Stimulated activated CD8-positive, alpha-beta memory T cell treated with anti-CD3 and anti-CD28 coated beads, Interleukin-12 subunit alpha, Interleukin-12 subunit beta, amount 100 ng/mL, for 24 hours (primary cell): ENCODE measurements around the gene MAML2.
"Not testable (repeated sequence)": the region's sequence is repeated elsewhere in the genome, so short reads cannot be mapped to it uniquely, and the experiment has no call there.

Experiments
- DNase-seq: peaks from one replicate; pipeline ENCODE4 v3.0.0-alpha.2; 2020; ENCODE audit errors: extremely low read depth

Gene MAML2

DNA sequence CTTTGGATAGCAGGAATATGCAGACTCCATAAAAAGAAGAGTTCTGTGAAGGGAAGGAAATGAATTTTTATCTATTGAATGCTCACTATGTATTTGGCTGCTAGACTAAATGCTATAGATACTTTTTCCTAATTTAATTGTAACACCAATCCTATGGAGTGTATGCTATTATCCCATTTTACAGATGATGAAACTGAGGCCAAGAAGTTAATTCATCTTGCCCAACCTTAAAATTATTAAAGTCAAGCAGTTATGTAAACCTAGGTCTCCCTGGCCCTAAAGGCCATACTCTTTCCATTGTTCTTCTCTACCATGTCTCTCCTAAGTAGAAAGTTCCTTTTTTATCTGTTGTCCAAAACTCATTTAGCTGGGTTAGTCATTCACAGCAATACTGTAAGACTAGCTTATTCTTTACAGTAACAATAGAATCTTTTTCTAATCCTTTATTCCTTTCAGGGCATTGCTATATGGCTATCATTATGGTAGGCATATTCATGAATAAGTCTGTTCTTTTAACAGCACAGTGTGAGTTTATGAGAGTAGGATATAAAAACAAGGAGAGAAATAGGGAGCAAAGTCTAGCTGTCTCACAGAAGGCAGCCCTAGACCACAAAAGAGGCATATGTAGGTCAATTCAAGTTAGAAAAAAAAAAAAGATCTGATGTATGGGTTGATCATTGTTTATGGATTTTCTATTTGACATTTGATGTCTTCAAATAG lies 50.5 kb downstream of the MAML2 start:
- DNase-seq = no peak

DNA sequence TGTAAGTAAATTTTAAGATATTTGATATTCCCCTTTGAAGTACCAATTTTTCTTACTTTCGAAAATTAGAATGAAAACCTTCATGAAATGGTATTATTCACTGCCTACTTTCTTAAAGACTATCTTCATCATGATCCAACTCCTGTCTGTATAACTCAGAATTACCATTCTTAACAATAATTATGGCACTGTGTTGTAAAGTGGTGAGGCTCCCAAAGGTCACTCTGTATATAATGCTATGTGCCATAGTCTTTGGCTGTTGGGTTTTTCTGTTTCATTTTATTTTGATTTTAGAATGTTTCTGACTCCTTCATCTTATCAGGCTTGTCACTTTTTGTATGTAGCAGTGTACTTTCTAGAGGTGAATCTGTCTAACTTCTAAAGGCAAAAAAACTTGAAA lies 52.4 kb downstream of the MAML2 start:
- DNase-seq = no peak

DNA sequence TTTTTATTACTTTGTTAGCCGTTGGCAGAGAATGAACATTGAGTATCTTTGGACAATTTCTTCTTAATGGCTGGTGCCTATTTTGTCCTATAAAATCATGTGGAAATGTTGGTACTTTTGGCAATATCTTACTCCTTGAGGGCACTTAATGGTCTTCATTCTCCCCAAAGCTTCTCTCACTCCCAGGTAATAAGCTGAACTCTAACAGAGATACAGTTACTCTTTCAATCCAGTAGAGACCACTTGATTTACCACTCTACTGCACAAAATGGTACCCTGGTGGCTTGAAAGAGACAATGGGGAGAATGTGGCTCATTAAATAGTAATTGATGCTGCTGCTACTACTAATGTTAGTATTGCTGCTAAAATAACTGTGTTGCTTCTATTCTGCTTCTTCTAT lies 53.0 kb downstream of the MAML2 start:
- DNase-seq = no peak

DNA sequence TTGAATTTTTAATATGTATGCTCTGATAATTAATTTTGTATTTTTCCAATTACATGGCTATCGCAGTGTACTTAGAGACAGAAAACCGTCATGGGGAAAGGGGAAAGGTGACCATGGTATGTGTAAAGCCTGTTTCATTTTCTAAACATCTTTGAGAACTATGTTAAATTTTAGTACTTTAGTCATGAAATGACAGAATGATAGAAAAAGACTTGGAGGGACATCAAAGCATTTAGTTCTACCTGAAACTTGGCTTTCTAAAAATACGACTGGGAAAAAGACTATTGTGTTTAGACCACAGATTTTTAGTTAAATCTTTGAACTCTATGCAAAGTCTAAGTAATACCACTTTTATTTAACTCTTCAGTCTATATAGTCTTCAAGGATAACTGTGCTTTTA lies 54.1 kb downstream of the MAML2 start:
- no peak for DNase-seq

DNA sequence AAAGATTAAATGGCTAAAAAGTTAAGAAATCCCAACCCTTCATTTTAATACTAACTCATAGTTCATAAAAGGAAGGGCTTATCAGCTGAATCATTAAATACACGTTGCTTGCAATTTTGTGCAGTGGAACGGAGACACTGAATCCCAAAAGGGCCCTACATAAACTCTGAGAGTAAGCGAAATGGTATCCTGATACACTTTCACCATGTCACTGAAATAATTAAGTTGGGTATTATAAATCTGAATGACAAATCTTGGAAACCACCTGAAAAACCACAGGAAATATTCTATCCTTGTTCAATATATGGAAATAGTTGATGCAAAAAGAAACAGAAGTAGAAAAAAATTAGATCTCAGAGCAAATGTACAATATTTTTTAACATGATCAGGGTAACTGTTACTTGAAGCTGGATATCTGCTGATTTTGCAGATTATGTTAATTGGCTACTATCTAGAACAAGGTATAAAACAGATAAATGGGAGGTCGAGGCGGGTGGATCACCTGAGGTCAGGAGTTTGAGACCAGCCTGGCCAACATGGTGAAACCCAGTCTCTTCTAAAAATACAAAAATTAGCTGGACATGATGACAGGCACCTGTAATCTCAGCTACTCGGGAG lies 55.1 kb downstream of the MAML2 start:
- DNase-seq = no peak

DNA sequence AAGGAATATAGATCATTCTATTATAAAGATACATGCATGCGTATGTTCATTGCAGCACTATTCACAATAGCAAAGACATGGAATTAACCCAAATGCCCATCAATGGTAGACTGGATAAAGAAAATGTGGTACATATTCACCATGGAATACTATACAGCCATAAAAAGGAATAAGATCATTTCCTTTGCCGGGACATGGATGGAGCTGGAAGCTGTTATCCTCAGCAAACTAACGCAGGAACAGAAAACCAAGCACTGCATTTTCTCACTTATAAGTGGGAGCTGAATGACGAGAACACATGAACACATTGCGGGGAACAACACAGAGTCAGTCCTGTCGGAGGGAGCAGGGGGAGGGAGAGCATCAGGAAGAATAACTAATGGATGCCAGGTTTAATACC lies 57.0 kb downstream of the MAML2 start:
- not testable (repeated sequence) for DNase-seq

DNA sequence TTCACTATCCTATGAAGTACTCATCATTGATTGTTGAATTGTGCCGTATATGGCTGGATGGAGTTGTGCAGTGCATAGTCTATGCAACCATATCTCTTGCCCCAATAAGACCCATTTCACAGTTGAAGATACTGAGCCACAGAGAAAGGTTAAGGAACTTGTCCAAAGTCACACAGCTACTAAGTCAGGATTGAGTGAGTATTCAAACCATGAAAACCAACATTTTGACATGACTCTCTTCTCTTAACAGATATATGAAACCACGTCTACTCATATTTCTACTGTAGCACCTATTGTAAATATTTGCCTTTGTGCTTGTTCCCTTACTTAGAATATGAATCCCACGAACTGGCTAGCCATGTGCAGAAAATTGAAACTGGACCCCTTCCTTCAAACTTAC lies 58.1 kb downstream of the MAML2 start:
- DNase-seq = no peak

DNA sequence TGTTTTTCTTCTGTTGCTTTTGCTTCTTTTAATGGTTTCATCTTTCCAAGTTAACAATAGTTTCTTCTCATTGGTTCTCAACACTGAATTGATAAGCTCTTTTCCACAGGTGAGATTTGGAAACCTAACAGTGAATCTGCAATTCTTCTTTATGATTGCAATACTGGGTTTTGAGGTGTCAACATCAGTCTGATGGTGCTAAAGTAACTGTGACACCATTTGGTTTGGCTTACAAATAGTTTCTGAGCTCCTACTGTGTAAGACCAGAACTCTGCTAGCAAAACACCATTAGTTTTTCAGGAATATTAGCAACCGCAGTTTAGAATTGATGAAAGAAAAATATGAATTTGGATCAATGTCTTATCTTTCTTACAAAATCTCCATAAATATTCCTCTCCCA lies 58.6 kb downstream of the MAML2 start:
- DNase-seq = no peak

DNA sequence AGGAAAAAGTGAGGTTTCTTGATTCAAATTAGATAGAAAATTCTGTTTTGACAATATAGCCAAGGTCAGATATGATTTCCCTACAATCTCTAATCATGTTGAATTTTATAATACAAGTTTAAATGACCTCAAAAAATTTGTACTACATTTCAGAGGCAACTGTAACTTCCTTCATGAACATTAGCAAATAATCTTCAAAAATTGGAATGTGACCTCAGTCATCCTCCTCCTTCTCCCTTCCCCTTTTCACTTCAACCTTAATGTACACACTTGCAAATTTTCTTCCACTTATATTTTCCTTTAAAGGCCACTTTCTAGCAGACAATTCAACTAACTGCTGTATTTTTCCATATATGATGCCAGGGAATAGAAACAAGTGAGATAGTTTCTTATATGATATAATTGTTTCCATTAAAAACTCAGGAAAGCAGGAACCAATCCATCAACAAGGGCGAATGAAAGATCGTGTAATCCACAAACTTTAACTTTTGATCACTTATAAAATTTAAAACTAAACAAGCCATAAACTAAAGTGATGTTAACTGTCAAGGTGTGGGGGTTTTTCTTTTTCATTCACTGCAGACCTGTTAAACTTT lies 60.3 kb downstream of the MAML2 start:
- DNase-seq = no peak

DNA sequence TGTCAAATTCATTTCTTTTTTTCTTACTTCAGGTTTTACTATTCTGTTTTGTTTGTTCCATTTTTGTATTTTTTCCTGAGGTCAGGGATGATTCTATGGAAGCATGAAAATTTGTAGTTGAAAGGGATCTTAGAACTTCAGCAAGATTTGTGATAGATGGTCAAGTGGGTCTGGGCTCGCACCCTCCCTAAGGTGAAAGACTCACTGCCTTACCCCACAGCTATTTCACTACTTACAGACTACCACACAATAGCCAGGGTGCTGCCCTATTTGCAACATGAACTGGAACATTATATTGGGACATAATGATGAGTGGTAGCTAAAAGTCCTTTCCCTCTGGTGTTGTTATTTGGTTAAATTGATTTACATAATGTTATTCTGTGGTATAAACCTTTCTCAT lies 62.6 kb downstream of the MAML2 start:
- no peak for DNase-seq

DNA sequence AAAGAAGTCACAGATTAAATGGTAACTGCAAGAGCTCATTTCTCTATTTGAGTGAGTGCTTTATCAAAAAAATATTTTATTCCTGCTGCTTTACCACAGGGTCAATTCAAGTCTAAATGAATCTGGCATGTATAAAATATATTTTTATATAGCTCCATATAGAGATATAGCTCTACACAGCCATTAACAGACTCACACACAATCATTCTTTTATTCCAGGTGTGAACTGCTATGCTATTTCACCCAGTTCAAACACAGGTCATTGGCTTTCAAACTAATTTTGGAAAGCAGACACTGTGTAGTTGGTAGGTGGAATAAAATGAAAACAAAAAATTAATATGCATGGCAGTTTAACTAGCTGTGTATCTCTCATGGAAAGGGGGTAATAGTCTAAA lies 63.1 kb downstream of the MAML2 start:
- no peak for DNase-seq

DNA sequence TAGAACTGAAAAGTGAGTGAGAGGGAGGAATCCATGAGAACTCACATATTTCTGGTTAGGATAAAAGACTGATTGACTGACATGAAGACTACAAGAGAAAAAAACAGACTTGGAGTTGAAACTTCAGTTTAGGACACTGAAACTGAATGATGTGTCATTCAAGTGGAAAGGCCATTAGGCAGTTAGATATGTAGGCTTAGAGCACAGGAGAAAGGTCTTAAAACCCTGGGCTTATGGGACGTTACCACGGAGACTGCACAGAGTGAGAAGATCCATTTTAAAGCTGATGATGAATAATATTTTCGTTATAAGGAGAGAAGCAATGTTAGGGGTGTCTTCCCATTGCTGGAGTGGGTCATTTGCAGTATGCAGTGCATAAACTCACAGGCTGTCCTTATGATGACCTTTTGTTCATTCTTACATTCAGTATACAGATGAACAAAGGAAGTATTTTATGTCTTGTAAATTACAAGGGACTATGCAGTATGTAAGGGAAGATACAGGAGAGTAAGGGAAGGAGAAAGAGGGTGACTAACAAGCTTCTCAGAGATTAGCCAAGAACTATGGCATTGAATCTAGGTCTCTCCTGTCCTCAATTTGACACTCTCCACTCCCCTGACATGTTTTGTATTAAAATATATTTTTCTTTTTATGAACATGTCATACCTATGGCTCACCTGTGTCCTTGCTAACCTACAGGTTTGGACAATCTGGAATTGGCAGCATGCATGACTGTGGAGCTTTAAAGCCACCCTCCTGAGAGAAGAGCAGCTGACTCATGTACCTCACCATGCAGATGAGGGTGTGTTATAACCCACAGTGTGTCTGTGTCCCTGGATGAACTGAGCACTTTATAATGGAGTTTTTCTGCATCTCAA lies 63.7 kb downstream of the MAML2 start:
- no peak for DNase-seq

DNA sequence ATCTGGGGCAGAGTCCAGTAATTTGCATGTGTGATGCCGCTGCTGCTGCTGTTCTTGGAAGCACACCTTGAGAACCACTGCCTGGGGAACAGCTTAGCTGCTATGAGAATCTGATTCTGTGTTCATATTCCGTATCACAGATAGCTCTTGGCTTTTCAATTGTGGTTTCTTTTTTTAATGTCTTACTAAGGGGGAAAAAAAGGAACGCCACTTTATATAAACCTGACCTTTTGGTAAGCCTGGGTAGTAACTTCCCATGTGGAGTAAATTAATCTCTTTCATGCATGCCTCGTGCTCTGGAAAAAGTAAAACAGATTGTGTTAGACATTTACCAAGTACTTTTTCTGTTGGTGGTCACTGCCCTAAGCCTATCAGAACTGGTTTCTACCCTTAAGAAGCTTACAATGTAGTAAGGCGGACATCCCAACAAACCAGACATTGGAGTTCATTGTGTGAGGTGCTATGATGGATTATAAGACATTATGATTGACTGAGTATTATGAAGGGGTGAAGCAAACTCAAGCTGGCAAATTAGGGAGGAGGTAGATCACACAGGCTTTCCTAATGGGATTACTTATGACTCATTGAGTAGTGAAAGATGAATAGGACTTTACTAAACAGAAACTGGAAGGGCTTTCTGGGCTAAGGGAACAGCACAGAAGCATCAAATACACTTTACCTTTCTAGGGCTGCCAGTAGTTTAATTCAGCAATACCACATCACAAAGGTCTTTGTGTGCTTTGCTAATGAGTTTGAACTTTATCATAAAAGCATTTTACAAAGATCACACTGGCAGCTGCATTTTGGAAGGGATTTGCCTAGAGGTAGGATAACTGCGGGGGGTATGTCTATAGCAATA lies 64.7 kb downstream of the MAML2 start:
- DNase-seq = no peak

DNA sequence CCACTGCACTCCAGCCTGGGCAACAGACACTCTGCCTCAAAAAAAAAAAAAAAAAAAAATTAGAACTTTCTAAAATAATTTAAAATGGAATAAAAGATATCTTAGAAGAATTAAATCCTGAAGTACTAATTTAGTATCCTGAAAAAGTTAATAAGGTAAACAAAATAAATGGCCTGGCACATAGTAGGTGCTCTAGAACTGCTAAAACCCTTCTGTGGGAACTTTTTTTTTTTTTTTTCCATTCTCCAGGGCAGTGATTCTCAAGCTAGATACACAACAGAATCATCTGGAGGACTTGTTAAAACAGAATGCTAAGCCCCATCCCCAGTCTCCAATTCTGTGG lies 65.3 kb downstream of the MAML2 start:
- no peak for DNase-seq

DNA sequence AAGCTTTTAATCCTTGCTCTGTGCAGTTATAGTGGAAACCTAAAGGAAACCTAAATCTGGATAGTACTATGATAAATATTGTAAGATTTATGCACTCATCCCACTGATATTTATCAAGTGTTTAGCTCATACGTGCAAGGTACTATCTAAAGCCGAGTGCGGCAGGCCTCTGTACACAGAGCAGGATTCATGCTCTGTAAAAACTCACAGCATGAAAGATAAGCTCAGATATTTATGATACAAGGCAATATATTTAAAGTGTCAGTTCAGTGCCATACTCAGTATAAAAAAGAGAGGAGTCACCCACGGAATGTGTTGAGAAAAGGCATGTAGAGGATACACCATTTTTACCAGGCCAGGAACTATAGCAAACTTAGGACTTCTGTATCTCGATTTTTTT lies 66.2 kb downstream of the MAML2 start:
- no peak for DNase-seq

DNA sequence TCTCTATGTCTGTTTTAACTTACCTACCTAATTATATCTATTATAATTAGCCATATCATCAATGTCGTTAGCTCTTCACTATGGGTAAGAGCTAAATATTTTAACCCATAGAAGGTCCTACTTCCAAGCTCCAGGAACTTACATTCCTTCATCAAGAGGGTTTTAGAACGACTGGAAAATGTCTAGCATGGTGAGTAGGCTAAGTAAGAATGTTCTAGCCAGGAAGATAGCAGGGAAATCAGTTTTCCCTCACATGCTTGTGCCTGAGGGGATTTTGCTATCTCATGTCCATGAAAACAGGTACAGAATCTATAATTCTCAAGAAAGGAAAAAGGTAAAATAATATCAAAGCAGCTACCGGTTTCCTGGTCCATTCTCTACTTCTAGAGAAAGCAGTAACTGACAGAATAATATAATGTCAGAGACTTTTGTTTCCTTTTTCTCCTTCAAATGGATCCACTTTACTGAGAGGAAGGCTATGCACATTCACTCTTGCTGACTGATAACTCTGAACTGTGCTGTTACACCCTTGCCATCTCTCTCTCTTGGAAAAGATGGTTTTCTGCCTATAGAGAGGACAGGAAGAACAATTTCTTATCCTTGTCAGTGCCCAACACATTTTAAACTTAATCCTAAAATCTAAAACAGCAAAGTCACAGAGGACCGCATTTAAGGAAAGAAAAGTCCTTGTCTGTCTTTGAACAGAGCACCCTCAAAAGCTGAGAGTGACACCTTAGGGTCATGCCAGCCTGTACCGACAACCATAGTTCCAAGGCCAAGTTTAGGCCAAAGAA lies 67.0 kb downstream of the MAML2 start:
- DNase-seq = no peak

DNA sequence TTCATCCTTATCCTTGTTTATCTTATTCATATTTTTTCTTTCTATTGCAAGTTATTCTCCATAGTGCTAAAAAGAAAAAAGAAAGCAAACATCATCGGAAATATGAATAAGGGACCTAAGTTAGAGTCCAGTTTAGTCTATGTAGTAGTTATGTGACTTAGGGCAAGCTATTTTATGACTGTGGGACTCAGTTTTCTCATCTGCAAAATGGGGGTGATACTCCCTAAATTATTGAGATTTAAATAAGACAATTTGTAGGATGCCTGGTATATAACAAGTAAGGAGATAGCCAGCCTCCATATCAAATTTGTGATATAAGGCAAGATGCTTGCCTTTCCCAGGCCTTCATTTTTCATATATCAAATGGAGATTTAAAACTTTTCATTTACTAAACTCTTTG lies 69.5 kb downstream of the MAML2 start:
- no peak for DNase-seq

DNA sequence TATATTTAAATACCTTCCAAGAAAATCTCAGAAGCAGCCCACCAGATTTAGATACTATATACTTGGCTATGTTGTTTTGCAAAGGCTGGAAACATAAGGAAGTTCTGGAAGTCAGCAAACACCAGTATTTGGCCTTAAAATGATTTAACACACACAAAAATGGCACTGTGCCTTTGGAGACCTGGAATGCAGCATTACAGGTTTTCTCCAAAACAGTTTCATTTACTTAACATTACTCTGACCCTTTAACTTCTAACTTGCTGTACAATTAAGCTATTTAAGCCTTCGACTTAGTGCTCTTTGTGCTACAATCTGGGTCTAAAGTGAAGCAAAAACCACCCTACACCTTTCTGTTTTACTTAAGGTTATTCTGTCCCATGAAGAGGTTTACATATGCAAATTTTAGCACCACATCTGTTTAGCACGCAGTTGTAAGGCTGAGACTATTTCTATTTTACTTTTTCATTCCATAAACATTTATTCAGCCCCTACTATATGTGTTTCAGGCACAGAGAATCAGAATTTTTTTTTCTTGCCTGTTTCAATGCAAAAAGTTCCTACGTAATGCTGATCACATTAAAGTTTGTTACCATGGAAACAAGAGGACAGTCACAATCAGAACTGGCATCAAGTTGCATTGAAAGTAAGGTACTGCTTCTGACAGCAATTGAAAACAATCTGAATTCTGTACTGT lies 70.3 kb downstream of the MAML2 start:
- no peak for DNase-seq

DNA sequence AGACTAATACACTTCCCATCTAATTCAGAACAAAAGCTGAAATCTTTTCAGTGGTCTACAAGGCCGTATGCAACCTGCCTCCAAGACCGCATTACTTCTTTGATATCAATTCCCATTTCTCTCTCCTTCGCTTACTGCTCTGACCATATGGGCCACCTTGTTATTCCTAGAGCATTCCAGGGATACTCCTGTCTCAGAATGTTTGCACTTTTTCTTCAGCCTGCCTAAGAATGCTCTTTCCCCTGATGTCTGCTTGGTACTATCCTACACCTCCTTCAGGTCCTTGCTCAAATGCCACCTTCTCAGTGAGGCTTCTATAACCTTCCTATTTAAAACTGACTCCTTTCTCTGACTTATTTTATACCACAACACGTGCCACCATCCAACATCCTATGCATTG lies 71.2 kb downstream of the MAML2 start:
- DNase-seq = no peak

DNA sequence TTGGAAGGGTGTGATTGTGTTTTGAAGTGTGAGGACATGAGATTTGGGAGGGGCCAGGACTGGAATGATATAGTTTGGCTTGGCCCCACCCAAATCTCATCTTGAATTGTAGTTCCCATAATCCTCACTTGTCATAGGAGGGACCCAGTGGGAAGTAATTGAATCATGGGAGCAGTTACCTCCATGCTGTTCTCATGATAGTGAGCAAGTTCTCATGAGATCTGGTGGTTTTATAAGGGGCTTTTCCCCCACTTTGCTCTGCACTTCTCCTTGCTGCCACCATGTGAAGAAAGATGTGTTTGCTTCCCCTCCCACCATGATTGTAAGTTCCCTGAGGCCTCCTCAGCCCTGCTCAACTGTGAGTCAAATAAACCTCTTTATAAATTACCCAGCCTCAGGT lies 71.6 kb downstream of the MAML2 start:
- not testable (repeated sequence) for DNase-seq
